Gastrocnemius medialis (tissue), 4 donors: Measurements from ENCODE around the gene NANOGP8.
A peak's percentile ranks its signal among the peaks of the same experiment; 100 is the strongest.

Experiments
- POLR2A ChIP-seq, 2 donors: fragments of 450-650 bp; IDR thresholded peaks; one replicate each; pipeline ENCODE4 v1.6.1; 2017; ENCODE audit warnings: antibody characterized with exemption in 2 of 2, mild to moderate bottlenecking in 2 of 2, moderate library complexity in 2 of 2
- TF ChIP-seq, protein P1 (sequence below), 5 experiments: fragments of 450-650 bp in 3 of 5; fragments of 200-600 bp in 2 of 5; sonication (generic) in 2 of 5; IDR thresholded peaks in 4 of 5; conservative IDR thresholded peaks in 1 of 5; 1 replicate in 4 of 5; 2 replicates in 1 of 5; pipeline ENCODE4 v1.5.1; 2016 to 2019; ENCODE audit warnings: antibody characterized with exemption in 5 of 5, mild to moderate bottlenecking in 3 of 5, moderate library complexity in 3 of 5

DNA sequence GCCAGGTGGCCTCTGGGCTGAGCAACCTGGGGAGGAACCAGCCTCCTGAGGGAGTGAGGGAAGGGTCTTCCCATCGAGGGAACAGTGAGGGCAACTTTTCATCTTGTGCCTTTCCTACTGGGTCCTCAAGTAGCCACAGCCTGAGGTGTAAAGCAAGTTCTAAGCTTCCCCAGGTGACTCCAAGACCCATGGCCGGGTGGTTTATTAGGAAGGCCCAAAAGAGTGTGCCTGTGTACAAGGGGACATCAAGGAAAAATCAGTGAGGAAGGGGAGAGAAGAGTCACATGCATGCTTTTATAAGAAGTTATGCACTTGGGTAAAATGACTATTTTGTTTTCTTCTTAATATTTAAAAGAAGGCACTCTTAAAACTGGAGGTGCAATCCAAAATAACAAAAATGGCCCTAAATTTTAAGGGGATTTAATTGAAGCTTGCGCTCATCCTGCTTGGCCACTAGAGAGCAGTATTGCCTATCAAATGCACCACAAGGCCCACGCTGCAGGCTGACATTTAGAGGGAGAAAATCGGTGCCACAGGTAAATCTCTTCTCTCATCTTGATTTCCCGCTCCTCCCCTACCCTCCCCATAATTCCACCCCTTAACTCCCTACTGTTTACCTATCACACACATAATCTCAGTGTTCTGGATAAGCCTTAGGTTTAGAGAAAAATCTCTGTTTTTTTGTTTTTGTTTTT is 6.7 kb downstream of the NANOGP8 start:
- TF ChIP-seq, protein P1, sequence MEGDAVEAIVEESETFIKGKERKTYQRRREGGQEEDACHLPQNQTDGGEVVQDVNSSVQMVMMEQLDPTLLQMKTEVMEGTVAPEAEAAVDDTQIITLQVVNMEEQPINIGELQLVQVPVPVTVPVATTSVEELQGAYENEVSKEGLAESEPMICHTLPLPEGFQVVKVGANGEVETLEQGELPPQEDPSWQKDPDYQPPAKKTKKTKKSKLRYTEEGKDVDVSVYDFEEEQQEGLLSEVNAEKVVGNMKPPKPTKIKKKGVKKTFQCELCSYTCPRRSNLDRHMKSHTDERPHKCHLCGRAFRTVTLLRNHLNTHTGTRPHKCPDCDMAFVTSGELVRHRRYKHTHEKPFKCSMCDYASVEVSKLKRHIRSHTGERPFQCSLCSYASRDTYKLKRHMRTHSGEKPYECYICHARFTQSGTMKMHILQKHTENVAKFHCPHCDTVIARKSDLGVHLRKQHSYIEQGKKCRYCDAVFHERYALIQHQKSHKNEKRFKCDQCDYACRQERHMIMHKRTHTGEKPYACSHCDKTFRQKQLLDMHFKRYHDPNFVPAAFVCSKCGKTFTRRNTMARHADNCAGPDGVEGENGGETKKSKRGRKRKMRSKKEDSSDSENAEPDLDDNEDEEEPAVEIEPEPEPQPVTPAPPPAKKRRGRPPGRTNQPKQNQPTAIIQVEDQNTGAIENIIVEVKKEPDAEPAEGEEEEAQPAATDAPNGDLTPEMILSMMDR (IDR thresholded peaks at IDR 0.05 in 4 of 5, conservative IDR thresholded peaks at IDR 0.05 in 1 of 5) = peak; percentile 24 to 59 (median 45)
- TF ChIP-seq POLR2A (IDR thresholded peaks at IDR 0.05) = no peak
